ENCODE measurements around the gene RNF141.

DNA sequence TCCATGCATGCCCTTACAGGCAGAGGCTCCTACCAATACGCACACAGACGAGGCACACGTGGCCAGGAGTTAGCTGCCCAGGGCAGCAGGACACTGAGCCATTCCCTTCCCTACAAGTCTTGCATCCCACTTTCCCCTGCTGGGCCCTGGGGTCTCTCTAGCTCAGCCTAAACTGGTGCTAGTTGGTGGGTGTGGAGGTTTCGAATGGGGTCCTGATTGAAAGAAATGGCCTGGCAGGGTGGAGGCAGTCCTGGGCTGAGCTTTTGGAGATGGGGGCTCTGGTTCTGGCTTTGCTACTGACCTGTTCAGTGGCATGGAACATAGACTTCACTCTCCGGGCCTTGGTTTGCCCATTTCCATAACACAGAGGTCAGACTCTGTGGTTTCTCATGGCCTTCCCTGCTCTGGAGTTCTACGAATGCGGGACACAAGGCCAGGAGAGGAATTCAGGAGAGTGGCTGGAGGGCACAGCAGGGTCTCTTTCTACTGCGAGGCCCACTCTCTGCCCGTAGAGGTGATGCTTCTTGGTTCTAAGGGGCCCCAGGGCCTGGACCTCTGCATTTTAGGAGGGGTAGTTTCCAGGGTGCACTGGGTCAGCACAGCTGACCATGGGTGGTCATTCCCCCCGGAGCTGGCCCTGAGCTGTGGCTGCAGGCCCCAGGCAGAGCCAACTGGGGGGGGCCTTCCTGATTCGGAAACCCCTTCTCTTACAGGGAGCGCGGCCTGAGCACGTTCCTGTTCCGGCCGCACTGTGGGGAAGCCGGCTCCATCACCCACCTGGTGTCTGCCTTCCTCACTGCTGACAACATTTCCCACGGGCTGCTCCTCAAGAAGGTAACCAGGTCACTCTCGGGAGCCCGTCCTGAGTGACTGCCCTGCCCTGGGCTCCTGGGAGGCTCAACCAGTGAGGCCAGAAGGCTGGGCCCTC lies 40.0 kb downstream of the RNF141 start:
- TF ChIP-seq, protein P1, sequence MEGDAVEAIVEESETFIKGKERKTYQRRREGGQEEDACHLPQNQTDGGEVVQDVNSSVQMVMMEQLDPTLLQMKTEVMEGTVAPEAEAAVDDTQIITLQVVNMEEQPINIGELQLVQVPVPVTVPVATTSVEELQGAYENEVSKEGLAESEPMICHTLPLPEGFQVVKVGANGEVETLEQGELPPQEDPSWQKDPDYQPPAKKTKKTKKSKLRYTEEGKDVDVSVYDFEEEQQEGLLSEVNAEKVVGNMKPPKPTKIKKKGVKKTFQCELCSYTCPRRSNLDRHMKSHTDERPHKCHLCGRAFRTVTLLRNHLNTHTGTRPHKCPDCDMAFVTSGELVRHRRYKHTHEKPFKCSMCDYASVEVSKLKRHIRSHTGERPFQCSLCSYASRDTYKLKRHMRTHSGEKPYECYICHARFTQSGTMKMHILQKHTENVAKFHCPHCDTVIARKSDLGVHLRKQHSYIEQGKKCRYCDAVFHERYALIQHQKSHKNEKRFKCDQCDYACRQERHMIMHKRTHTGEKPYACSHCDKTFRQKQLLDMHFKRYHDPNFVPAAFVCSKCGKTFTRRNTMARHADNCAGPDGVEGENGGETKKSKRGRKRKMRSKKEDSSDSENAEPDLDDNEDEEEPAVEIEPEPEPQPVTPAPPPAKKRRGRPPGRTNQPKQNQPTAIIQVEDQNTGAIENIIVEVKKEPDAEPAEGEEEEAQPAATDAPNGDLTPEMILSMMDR (IDR thresholded peaks at IDR 0.05): no peak
- TF ChIP-seq, protein P2, sequence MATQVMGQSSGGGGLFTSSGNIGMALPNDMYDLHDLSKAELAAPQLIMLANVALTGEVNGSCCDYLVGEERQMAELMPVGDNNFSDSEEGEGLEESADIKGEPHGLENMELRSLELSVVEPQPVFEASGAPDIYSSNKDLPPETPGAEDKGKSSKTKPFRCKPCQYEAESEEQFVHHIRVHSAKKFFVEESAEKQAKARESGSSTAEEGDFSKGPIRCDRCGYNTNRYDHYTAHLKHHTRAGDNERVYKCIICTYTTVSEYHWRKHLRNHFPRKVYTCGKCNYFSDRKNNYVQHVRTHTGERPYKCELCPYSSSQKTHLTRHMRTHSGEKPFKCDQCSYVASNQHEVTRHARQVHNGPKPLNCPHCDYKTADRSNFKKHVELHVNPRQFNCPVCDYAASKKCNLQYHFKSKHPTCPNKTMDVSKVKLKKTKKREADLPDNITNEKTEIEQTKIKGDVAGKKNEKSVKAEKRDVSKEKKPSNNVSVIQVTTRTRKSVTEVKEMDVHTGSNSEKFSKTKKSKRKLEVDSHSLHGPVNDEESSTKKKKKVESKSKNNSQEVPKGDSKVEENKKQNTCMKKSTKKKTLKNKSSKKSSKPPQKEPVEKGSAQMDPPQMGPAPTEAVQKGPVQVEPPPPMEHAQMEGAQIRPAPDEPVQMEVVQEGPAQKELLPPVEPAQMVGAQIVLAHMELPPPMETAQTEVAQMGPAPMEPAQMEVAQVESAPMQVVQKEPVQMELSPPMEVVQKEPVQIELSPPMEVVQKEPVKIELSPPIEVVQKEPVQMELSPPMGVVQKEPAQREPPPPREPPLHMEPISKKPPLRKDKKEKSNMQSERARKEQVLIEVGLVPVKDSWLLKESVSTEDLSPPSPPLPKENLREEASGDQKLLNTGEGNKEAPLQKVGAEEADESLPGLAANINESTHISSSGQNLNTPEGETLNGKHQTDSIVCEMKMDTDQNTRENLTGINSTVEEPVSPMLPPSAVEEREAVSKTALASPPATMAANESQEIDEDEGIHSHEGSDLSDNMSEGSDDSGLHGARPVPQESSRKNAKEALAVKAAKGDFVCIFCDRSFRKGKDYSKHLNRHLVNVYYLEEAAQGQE (IDR thresholded peaks at IDR 0.05; ENCODE audit: low read depth, low read length): no peak
- TF ChIP-seq SMC3 (IDR thresholded peaks at IDR 0.05; ENCODE audit: low read depth, low read length): no peak

All from SK-N-SH (cell line).